Astrocyte of the hippocampus (primary cell): ENCODE results near the gene CDK11A.
"Not testable (repeated sequence)": the region's sequence is repeated elsewhere in the genome, so short reads cannot be mapped to it uniquely, and the experiment has no call there.

Experiments used
- DNase-seq: peaks from one replicate; pipeline ENCODE4 v3.0.0; 2011; ENCODE audit warnings: low read depth, low spot score

CDK11A gene

DNA sequence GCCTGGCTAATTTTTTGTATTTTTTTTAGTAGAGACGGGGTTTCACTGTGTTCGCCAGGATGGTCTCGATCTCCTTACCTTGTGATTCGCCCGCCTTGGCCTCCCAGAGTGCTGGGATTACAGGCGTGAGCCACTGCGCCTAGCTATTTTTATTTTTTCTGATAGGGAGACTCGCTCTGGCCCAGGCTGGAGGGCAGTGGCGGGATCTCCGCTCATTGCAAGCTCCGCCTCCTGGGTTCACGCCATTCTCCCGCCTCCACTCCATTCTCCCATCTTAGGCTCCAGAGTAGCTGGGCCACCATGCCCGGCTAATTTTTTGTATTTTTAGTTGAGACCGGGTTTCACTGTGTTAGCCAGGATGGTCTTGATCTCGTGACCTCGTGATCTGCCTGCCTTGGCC is 1.9 kb upstream of the CDK11A start:
- not testable (repeated sequence) for DNase-seq

- DNase-seq, result no peak
Observed at GRCh38 chr1:1721201-1721600, 3.0 kb downstream of the CDK11A start.

DNA sequence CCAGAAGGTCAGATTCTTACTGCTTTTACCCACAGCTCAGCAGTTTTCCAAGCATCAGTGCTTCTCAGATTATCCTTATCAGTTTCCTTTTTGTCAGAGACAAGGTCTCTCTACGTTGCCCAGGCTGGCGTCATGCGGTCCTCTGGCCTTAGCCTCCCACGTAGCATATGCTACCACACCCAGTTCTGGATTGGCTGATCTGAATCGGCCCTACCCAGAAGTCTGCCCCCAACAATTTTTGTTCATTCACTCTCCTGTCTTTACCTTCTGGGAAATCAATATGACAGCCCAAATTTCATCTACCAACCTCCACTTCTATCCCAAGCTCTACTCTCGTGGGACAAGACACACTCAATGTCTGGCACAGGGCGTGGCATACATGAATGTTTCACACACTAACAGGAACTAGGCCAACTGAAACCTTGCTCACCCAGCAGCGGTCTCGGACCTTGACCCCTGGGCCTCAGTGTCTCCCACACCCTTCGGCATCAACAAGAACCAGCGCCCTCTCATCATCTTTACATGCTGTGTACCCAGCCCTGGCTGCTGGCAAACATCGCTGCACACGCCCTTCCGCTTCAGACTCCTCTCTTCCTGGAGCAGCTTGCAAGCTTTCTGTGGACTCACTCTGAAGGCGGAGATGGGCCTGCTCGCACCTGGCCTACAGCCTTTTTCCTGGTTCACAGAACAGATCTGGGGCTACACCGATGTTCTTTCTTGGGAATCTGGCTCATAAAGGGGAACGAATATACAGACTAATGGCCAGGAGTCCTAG is 8.9 kb downstream of the CDK11A start:
- DNase-seq, result not testable (repeated sequence)

- DNase-seq, result not testable (repeated sequence)
Observed at GRCh38 chr1:1707897-1708296, 16.3 kb downstream of the CDK11A start.

DNA sequence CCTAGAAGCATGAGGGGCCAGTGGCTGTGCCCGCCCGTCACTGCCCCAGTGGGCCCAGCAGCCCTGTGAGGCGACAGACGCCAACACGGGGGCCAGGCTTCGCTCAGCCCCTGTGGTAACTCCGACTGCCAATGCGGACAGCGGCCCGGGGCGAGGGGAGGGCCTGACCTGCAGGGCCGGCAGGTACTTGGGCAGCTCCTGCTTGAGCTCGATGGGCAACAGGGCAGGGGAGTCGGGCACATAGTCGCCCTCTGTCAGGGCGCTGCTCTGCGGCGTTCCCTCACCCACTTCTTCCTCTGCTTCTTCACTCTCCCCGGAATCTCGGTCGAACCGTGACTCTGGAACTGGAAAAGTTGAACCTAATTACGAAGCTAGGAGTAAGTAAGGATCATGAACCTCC is 16.9 kb downstream of the CDK11A start:
- DNase-seq, result not testable (repeated sequence)

GRCh38 chr1:1705623-1706022 is 18.5 kb downstream of the CDK11A start:
- not testable (repeated sequence) for DNase-seq

- DNase-seq, result not testable (repeated sequence)
Observed at GRCh38 chr1:1704284-1704957, 19.7 kb downstream of the CDK11A start.

DNA sequence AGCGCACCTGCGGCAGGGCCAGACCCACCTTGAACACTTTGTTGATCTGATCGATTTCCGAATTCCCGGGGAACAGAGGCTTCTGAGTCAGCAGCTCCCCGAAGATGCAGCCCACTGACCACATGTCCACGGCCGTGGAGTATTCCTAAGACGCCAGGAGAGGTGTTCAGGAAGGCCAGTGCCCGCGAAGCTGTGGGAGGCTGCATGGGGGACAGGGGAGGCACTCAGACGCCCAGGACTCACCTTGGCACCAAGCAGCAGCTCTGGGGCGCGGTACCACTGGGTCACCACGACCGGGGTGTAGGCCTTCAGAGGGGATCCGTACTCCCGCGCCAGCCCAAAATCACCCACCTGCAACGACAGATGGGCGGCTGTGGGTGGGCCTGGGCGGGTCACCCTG is 20.4 kb downstream of the CDK11A start:
- DNase-seq, result no peak

DNA sequence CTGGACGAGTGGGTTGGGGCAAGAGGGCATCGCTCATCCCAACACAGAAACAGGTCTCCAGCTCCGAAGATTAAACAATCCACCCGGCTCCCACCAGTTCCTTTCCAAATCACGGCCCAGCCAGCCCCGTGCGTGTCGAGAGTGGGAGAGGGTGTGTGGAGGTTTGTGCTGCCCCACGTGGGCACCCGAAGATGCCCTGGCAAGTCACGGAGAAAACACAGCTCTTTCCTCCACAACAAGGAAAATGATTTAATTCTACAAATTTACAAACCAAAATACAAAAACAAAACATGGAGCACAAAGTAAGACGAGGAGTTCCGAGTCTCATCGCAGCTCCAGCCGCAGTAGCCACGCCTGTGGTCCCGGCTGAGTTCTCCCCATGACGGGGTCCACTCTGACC is 21.7 kb downstream of the CDK11A start:
- not testable (repeated sequence) for DNase-seq

DNA sequence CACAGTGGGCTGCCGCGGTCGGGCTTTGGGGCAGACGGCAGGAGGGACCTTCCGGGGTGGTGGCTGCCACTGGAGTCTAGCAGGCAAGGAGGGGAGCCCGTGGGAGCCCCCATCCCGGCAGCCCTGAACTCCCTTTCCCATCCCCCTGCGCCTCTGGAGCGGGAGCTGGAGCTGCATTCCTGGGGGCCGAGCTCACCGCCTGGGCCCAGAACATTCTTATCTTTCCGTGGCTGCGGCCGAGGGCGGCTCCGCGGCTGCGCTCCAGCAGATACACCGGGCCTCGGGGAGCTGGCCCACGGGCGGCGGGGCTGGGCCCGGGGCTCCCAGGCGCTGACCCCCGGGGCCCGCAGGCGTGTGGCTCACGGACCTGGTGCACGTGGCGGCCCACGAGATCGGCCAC is 23.6 kb downstream of the CDK11A start:
- not testable (repeated sequence) for DNase-seq

- DNase-seq, result not testable (repeated sequence)
Observed at GRCh38 chr1:1700067-1700466, 24.1 kb downstream of the CDK11A start.

DNA sequence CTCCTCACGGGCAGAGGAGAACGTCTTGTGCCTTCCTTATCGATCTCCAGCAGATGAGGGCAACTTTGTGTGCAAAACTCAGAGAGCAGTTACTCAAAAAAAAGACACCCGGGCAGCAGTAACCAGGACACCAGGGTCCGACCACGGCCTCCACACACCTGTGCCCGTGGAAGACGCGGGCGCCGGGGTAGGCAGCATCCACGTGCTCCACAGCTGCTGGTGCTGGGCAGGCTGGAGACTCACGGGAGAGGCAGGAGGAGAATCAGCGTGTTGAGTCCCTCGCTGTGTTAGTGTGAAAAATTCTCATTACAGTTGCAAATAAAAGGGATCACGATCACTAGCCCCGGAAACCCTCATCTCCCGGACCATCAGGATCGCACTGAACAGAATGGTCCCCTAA is 25.1 kb downstream of the CDK11A start:
- not testable (repeated sequence) for DNase-seq

- not testable (repeated sequence) for DNase-seq
Observed at GRCh38 chr1:1697358-1698183, 26.6 kb downstream of the CDK11A start.

DNA sequence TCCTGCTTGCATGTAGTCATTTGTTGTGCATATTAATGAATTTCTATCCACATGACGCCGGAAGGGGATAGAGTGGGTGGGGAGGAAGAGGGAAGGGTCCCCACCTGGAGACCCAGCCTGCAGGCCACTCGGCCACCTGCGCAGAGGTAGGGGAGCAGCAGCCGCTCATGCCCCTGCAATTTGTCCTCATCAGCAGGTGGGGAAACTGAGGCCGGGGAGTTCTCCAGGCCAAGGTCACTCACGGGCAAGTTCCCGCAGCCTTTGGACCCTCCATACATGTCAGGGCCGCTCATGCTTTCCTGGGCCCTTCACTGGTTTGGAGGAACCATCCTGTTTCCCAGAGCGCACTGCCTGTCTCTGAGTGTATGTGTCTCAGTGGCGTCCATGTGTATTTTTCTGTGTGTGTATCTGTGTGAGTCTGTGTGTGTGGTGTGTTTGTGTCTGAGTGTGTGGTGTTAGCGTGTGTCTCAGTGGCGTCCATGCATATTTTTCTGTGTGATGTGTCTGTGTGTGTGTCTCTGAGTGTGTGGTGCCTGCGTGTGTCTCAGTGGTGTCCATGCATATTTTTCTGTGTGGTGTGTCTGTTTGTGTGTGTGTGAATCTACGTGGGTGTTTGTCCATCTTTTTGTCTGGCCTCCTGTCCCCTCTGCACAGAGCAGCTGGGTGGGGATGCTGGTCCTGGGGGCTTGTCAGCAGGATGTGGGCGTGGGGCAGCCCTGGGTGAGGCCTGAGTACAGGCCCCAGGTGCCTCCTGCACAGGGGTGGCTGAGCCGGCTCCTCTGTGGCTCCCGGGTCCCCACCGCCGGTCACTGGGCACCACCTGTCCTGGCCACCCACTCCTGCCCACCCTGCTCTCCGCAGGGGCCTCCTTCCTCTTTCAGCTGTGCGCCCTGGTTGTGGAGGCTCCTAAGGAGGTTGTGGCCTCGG is 27.5 kb downstream of the CDK11A start:
- DNase-seq, result not testable (repeated sequence)

DNA sequence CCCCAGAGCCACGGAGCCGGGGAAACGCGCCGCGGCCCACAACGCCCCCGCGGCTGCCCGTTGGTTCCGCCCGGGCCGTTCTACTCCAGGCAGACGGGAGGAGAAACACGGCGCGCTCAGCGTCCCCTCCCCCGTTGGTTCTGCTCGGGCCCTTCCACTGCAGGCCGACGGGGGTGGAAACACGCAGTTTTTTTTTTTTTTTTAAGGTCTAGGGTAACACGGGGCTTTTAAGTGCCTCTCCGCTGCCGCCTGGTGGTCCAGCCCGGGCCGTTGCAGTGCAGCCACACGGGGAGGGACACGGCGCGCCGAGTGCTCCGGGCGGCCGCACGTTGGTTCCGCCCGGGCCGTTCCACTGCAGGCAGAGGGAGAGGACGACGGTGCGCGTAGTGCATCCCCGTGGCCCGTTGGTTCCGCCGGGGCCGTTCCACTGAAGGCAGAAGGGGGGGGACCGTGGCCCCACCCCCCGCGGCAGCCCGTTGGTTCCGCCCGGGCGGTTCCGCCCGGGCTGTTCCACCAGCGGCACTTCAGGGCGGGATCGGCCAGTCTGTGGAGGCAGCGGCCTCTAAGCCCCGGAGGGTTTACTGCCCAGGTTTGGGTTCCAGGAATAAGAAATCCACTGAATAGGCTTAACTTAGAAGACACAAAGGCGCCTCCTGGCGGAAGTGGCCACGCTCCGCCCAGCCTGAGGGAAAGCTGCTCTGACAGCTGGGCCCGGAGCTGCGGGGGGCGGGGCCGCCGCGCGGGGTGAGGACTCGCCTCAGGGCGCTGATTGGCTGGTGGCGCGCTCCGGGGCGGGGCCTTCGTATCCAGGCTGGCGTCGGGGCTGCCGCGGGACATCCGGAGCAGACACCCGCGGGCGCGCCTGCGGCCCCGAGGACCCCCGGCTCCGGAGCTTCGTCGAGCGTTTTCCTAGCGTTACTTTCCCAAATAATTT is 31.2 kb downstream of the CDK11A start, which contains the start of gene SLC35E2B:
Gene SLC35E2B, minus strand, starts transcription at position 82 of the 934 bp plus-strand sequence. CDS start 16,096 bp downstream, outside the sequence.
- DNase-seq, result peak; percentile 95

GRCh38 chr1:1692324-1692713 is 31.8 kb downstream of the CDK11A start:
- DNase-seq, result peak; percentile 74

DNA sequence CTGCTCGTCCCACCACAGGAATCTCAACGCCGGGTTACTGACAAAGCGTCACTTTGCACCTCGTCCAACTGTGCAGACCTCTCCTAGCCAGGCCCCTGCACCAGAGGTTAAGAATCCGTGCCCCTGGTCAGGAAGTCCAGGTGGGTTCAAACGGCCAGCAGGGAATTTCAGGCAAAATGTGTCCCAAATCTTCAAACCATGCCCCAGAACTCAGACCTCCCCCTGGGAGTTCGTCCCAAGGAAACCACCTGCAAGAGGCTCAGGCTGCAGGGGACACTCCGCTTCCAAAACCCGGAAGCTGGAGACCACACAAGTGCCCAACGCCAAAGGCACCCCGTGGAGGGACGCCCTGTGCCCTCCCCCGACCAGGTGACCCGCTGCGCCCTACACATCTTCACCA is 32.7 kb downstream of the CDK11A start:
- DNase-seq, result not testable (repeated sequence)

GRCh38 chr1:1689526-1689925 is 34.6 kb downstream of the CDK11A start:
- not testable (repeated sequence) for DNase-seq

- DNase-seq, result no peak
Observed at GRCh38 chr1:1687846-1688245, 36.3 kb downstream of the CDK11A start.
